SK-N-MC (cell line): ENCODE data around the gene SLC30A5.

Experiments
- EZH2 ChIP-seq: fragments of 200-600 bp; sonication (generic); IDR thresholded peaks from one replicate; pipeline ENCODE4 v1.6.1; 2017; ENCODE audit warnings: antibody characterized with exemption
- FOXP2 ChIP-seq: optimal IDR thresholded peaks from 2 replicates; pipeline ENCODE3; 2011; ENCODE audit warnings: mild to moderate bottlenecking, moderate library complexity; ENCODE audit not compliant: insufficient read depth; ENCODE audit errors: extremely low read length, control extremely low read depth
- POLR2AphosphoS5 ChIP-seq: IDR thresholded peaks from 2 replicates; pipeline ENCODE4 v1.6.1; 2012; ENCODE audit warnings: mild to moderate bottlenecking, low read depth, low read length, borderline replicate concordance

GRCh38 chr5:69137807-69138206 is 44.0 kb downstream of the SLC30A5 start:
- no peak for TF ChIP-seq POLR2AphosphoS5
- no peak for TF ChIP-seq EZH2
- TF ChIP-seq FOXP2 = no peak
